SK-N-SH (cell line): ENCODE measurements around the gene METTL4. TPM values are rescaled to one million over a fixed set of nuclear protein-coding genes. Genes with fewer than 3 reads are reported as not detected.

Source experiments
- CTCF ChIA-PET: fragments of 300-600, 350-600 bp; formaldehyde crosslinking; extraction: SDS; loops from one replicate; lab custom pipeline; 2021; lab: Yijun Ruan, JAX
- POLR2A ChIA-PET: fragments of 350-600 bp; sonication (Branson Sonifier 250); formaldehyde crosslinking; extraction: SDS; loops from one replicate; lab custom pipeline; 2020; ENCODE audit warnings: antibody characterized with exemption, inconsistent platforms; lab: Yijun Ruan, JAX
- DNase-seq: peaks from one replicate; pipeline ENCODE4 v3.0.0; 2012
- H2AFZ ChIP-seq: fragments of 200-600 bp; sonication (generic); 2 replicates; pipeline ENCODE4 v1.8.1; 2016; ENCODE audit warnings: antibody characterized with exemption, mild to moderate bottlenecking, low read depth
- H3F3A ChIP-seq: fragments of 200-600 bp; sonication (generic); replicated peaks from 2 replicates; pipeline ENCODE3; 2016; ENCODE audit warnings: antibody characterized with exemption, mild to moderate bottlenecking; ENCODE audit not compliant: insufficient read depth
- H3K27ac ChIP-seq, 2 experiments: fragments of 200-500 bp in 1 of 2; fragments of 200-600 bp in 1 of 2; sonication (Bioruptor generic) in 1 of 2; sonication (generic), shearing (Covaris generic) in 1 of 2; 2 replicates each; pipeline versions ENCODE4 v1.5.1 to v1.6.1; 2014 to 2016; ENCODE audit warnings: low read depth in 2 of 2, inconsistent platforms in 1 of 2, low read length in 1 of 2, mild to moderate bottlenecking in 1 of 2, mixed read lengths in 1 of 2
- H3K27me3 ChIP-seq: fragments of 200-600 bp; sonication (generic), shearing (Covaris generic); 2 replicates; pipeline ENCODE4 v1.6.1; 2016; ENCODE audit warnings: mixed run types; ENCODE audit not compliant: insufficient read depth
- H3K36me3 ChIP-seq, 2 experiments: fragments of 200-500 bp in 1 of 2; fragments of 200-600 bp in 1 of 2; sonication (Bioruptor generic) in 1 of 2; sonication (generic) in 1 of 2; replicated peaks in 1 of 2; 2 replicates each; pipeline versions ENCODE3 to v1.5.1; 2014 to 2016; ENCODE audit warnings: low read length in 1 of 2, mild to moderate bottlenecking in 1 of 2; ENCODE audit not compliant: insufficient read depth in 2 of 2, control insufficient read depth in 1 of 2
- H3K4me1 ChIP-seq, 2 experiments: fragments of 200-500 bp in 1 of 2; fragments of 200-600 bp in 1 of 2; sonication (Bioruptor generic) in 1 of 2; sonication (generic), shearing (Covaris generic) in 1 of 2; 2 replicates each; pipeline versions ENCODE4 v1.5.1 to v1.6.1; 2014 to 2016; ENCODE audit warnings: low read depth in 1 of 2, low read length in 1 of 2, mixed run types in 1 of 2; ENCODE audit not compliant: insufficient read depth in 2 of 2, control insufficient read depth in 1 of 2
- H3K4me2 ChIP-seq: fragments of 200-600 bp; sonication (generic), shearing (Covaris generic); 2 replicates; pipeline ENCODE4 v1.6.1; 2017; ENCODE audit warnings: mixed run types
- H3K4me3 ChIP-seq, 2 experiments: fragments of 200-500 bp in 1 of 2; fragments of 200-600 bp in 1 of 2; sonication (Bioruptor generic) in 1 of 2; sonication (generic), shearing (Covaris generic) in 1 of 2; 2 replicates each; pipeline versions ENCODE4 v1.5.1 to v1.8.1; 2014 to 2016; ENCODE audit warnings: low read depth in 2 of 2, inconsistent platforms in 1 of 2, low read length in 1 of 2, mild to moderate bottlenecking in 1 of 2, mixed read lengths in 1 of 2, moderate library complexity in 1 of 2
- H3K79me2 ChIP-seq: fragments of 200-600 bp; sonication (generic); 2 replicates; pipeline ENCODE4 v1.8.1; 2017; ENCODE audit warnings: mild to moderate bottlenecking; ENCODE audit not compliant: insufficient read depth
- H3K9ac ChIP-seq: fragments of 200-600 bp; sonication (generic); 2 replicates; pipeline ENCODE4 v1.6.1; 2017; ENCODE audit warnings: mixed run types
- H3K9me2 ChIP-seq: fragments of 200-600 bp; sonication (generic); 2 replicates; pipeline ENCODE4 v1.6.1; 2017; ENCODE audit warnings: mixed run types
- H3K9me3 ChIP-seq: fragments of 200-600 bp; sonication (generic); 2 replicates; pipeline ENCODE4 v1.6.1; 2017; ENCODE audit warnings: mixed run types, mild to moderate bottlenecking, moderate library complexity
- H4K20me1 ChIP-seq: fragments of 200-600 bp; sonication (generic); 2 replicates; pipeline ENCODE4 v1.6.1; 2017; ENCODE audit warnings: mild to moderate bottlenecking, mixed run types; ENCODE audit not compliant: insufficient read depth
- ELF1 ChIP-seq: IDR thresholded peaks from 2 replicates; pipeline ENCODE4 v1.4.0; 2012
- EP300 ChIP-seq, 2 experiments: IDR thresholded peaks; 2 replicates each; pipeline versions ENCODE4 v1.4.0 to v1.6.1; 2012; ENCODE audit warnings: borderline replicate concordance in 1 of 2, low read depth in 1 of 2, low read length in 1 of 2
- FOSL2 ChIP-seq: IDR thresholded peaks from 2 replicates; pipeline ENCODE4 v1.4.0; 2012; ENCODE audit warnings: low read depth, mild to moderate bottlenecking, moderate library complexity, borderline replicate concordance
- FOXJ3 ChIP-seq: sonication (generic); formaldehyde crosslinking; IDR thresholded peaks from 2 replicates; pipeline ENCODE4 v1.5.1; 2020; ENCODE audit warnings: mild to moderate bottlenecking, missing genetic modification reagents
- FOXM1 ChIP-seq: IDR thresholded peaks from 2 replicates; pipeline ENCODE4 v1.4.0; 2012; ENCODE audit warnings: low read depth, mild to moderate bottlenecking
- GABPA ChIP-seq: IDR thresholded peaks from 2 replicates; pipeline ENCODE4 v1.4.0; 2012; ENCODE audit warnings: low read depth, mild to moderate bottlenecking
- GATA2 ChIP-seq: sonication (generic); formaldehyde crosslinking; IDR thresholded peaks from 2 replicates; pipeline ENCODE4 v1.5.0; 2020; ENCODE audit warnings: mild to moderate bottlenecking, missing genetic modification reagents
- MEF2A ChIP-seq: IDR thresholded peaks from 2 replicates; pipeline ENCODE4 v1.4.0; 2012; ENCODE audit warnings: low read depth, borderline replicate concordance
- NFIC ChIP-seq: IDR thresholded peaks from 2 replicates; pipeline ENCODE4 v1.4.0; 2012; ENCODE audit warnings: borderline replicate concordance
- POLR2AphosphoS5 ChIP-seq: IDR thresholded peaks from 2 replicates; pipeline ENCODE4 v1.6.1; 2012; ENCODE audit warnings: low read depth, low read length
- RCOR1 ChIP-seq: fragments of 150-350 bp; IDR thresholded peaks from 2 replicates; pipeline ENCODE4 v1.6.1; 2017; ENCODE audit warnings: antibody characterized with exemption, low read length
- RFX5 ChIP-seq: IDR thresholded peaks from 2 replicates; pipeline ENCODE4 v1.6.1; 2012; ENCODE audit warnings: mild to moderate bottlenecking, improper control_type of control experiment, low read length
- RXRA ChIP-seq: IDR thresholded peaks from 2 replicates; pipeline ENCODE4 v1.4.0; 2012; ENCODE audit warnings: low read depth, mild to moderate bottlenecking, borderline replicate concordance
- SIN3A ChIP-seq: IDR thresholded peaks from 2 replicates; pipeline ENCODE4 v1.6.1; 2012; ENCODE audit warnings: low read depth, mild to moderate bottlenecking, low read length, moderate library complexity, borderline replicate concordance
- TAF1 ChIP-seq: IDR thresholded peaks from 2 replicates; pipeline ENCODE4 v1.6.1; 2012; ENCODE audit warnings: low read depth, mild to moderate bottlenecking, low read length, moderate library complexity, borderline replicate concordance
- TCF12 ChIP-seq: IDR thresholded peaks from 2 replicates; pipeline ENCODE4 v1.4.0; 2012
- YY1 ChIP-seq: IDR thresholded peaks from 2 replicates; pipeline ENCODE4 v1.4.0; 2012; ENCODE audit warnings: low read depth, mild to moderate bottlenecking
- WGBS: methylation state at CpG from one replicate; pipeline ENCODE4 v1.1.6; 2017; ENCODE audit warnings: low lambda C conversion rate; 5-methylcytosine and 5-hydroxymethylcytosine counted together
- polyA plus RNA-seq, 3 experiments: library from polyadenylated mRNA; depleted of rRNA; stranded (reverse); fragments of >200 nt; gene quantifications; 2 replicates each; pipeline ENCODE4 v1.2.3, GENCODE V29; 2012
- TF ChIP-seq, protein P1 (sequence below): fragments of 200-600 bp; sonication (generic); IDR thresholded peaks from 2 replicates; pipeline ENCODE4 v1.6.1; 2017; ENCODE audit warnings: antibody characterized with exemption, mild to moderate bottlenecking, moderate library complexity
- TF ChIP-seq, protein P2 (sequence below): fragments of 150-350 bp; IDR thresholded peaks from 2 replicates; pipeline ENCODE4 v1.6.1; 2016; ENCODE audit warnings: mild to moderate bottlenecking, low read depth, low read length
- TF ChIP-seq, protein P3 (sequence below): IDR thresholded peaks from 2 replicates; pipeline ENCODE4 v1.4.0; 2012; ENCODE audit warnings: low read depth, borderline replicate concordance
- TF ChIP-seq, protein P4 (sequence below): fragments of 150-350 bp; IDR thresholded peaks from 2 replicates; pipeline ENCODE4 v1.6.1; 2017; ENCODE audit warnings: antibody characterized with exemption, low read length, low read depth, borderline replicate concordance

The METTL4 gene
- polyA plus RNA-seq, 1 of the 3 experiments (the other 2 are of a cell fraction): 2.9 TPM

DNA sequence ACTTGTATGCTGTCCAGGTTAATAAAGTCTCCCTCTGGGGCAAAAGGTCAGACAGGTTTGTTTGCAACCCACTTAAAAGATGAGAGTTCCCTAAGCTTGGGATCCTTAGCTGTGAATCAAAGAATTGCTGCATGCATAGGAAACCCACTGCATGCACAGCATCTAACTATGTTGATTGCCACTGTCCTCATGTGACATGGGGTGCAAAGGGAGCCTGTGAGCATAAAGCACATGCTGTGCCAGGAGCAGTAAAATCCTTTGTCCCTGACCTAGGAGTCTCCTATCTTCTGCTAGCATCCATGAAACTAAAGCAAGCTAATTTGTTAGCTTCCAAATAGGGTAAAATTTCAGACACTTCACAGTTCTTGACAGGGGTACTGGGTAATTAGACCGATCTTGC lies 13.8 kb downstream of the METTL4 start:
- H3K36me3 ChIP-seq: peaks cover 8 to 17% of the 10 kb centered on the region in 2 experiments
- no peak overlapping the region for H3K4me2 ChIP-seq
- H3K9me2 ChIP-seq: no peaks in the 10 kb centered on the region; the same call in 1 of the 2 replicates
- H3F3A ChIP-seq: no peaks in the 10 kb centered on the region
- H3K9ac ChIP-seq: no peak overlapping the region
- H3K4me3 ChIP-seq: no peak overlapping the region
- H4K20me1 ChIP-seq: no peaks in the 10 kb centered on the region
- no peak for TF ChIP-seq GATA2 (CRISPR knock-in tag)
- TF ChIP-seq, protein P1, sequence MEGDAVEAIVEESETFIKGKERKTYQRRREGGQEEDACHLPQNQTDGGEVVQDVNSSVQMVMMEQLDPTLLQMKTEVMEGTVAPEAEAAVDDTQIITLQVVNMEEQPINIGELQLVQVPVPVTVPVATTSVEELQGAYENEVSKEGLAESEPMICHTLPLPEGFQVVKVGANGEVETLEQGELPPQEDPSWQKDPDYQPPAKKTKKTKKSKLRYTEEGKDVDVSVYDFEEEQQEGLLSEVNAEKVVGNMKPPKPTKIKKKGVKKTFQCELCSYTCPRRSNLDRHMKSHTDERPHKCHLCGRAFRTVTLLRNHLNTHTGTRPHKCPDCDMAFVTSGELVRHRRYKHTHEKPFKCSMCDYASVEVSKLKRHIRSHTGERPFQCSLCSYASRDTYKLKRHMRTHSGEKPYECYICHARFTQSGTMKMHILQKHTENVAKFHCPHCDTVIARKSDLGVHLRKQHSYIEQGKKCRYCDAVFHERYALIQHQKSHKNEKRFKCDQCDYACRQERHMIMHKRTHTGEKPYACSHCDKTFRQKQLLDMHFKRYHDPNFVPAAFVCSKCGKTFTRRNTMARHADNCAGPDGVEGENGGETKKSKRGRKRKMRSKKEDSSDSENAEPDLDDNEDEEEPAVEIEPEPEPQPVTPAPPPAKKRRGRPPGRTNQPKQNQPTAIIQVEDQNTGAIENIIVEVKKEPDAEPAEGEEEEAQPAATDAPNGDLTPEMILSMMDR: no peak
- TF ChIP-seq EP300 (IDR thresholded peaks at IDR 0.05; ENCODE audit: borderline replicate concordance in 1 of 2, low read depth in 1 of 2, low read length in 1 of 2): no peak
- TF ChIP-seq POLR2AphosphoS5: no peak
- TF ChIP-seq YY1: no peak
- TF ChIP-seq, protein P2, sequence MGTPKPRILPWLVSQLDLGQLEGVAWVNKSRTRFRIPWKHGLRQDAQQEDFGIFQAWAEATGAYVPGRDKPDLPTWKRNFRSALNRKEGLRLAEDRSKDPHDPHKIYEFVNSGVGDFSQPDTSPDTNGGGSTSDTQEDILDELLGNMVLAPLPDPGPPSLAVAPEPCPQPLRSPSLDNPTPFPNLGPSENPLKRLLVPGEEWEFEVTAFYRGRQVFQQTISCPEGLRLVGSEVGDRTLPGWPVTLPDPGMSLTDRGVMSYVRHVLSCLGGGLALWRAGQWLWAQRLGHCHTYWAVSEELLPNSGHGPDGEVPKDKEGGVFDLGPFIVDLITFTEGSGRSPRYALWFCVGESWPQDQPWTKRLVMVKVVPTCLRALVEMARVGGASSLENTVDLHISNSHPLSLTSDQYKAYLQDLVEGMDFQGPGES: no peak
- TF ChIP-seq, protein P3, sequence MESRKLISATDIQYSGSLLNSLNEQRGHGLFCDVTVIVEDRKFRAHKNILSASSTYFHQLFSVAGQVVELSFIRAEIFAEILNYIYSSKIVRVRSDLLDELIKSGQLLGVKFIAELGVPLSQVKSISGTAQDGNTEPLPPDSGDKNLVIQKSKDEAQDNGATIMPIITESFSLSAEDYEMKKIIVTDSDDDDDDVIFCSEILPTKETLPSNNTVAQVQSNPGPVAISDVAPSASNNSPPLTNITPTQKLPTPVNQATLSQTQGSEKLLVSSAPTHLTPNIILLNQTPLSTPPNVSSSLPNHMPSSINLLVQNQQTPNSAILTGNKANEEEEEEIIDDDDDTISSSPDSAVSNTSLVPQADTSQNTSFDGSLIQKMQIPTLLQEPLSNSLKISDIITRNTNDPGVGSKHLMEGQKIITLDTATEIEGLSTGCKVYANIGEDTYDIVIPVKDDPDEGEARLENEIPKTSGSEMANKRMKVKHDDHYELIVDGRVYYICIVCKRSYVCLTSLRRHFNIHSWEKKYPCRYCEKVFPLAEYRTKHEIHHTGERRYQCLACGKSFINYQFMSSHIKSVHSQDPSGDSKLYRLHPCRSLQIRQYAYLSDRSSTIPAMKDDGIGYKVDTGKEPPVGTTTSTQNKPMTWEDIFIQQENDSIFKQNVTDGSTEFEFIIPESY: no peak
- no peak for TF ChIP-seq RCOR1
- ChIA-PET POLR2A (no interaction called here), CTCF (interaction anchor here (1.4 to 3.8 kb wide), 2 partner anchors 9 to 15 kb away, joined by 6 to 24 read pairs; no protein-coding TSS in a partner anchor)
- no peaks in the 10 kb centered on the region for H3K9me3 ChIP-seq
- no peaks in the 10 kb centered on the region; the same call in 1 of the 2 replicates for H3K79me2 ChIP-seq
- H3K4me1 ChIP-seq: no peaks in the 10 kb centered on the region
- no peak for DNase-seq
- no peak overlapping the region for H3K27ac ChIP-seq
- no peaks in the 10 kb centered on the region for H3K27me3 ChIP-seq
- WGBS: 93% methylated on average over 1 of the region's 1 CpG
- no peak overlapping the region for H2AFZ ChIP-seq

DNA sequence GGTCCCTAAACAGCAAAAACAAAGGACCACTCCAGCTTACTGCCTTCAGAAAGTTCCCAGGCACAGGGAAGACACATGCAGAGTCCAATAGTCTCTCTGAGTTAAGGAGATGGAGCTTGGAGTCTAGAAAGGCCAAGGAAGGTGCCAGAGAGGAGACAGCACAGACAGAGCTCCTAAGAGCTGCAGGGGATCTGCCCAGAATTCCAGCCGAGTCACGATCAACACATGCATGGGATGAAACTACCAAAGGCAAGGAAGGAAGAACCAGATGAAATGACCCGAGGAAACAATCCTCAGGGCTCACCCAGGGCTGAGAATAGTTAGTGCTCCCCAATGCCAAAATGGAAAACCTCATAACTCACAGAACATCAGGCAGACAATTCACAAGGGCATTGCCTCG lies 15.4 kb downstream of the METTL4 start:
- Histone ChIP-seq H3F3A (no peaks in the 10 kb centered on the region), H2AFZ (no peak overlapping the region), H3K9me3 (no peaks in the 10 kb centered on the region), H3K27ac (no peak overlapping the region), H3K27me3 (no peaks in the 10 kb centered on the region), H3K79me2 (no peaks in the 10 kb centered on the region; the same call in 1 of the 2 replicates), H3K4me3 (no peak overlapping the region), H3K4me1 (no peaks in the 10 kb centered on the region), H4K20me1 (no peaks in the 10 kb centered on the region), H3K9me2 (no peaks in the 10 kb centered on the region; the same call in 1 of the 2 replicates), H3K36me3 (peaks cover 4 to 10% of the 10 kb centered on the region in 2 experiments), H3K9ac (no peak overlapping the region), H3K4me2 (no peak overlapping the region)
- DNase-seq: no peak
- 88% methylated on average over 4 of the region's 4 CpGs for WGBS
- CTCF ChIA-PET: interaction anchor here (1.3 to 3.8 kb wide), 2 partner anchors 8 to 14 kb away, joined by 4 to 24 read pairs; no protein-coding TSS in a partner anchor
- POLR2A ChIA-PET: no interaction called here
- TF ChIP-seq ELF1 (no peak), MEF2A (no peak), TAF1 (no peak), NFIC (no peak), RXRA (no peak), RFX5 (no peak), FOXM1 (no peak), FOSL2 (no peak), GABPA (no peak), YY1 (no peak), FOXJ3 (CRISPR knock-in tag) (no peak), TCF12 (no peak), POLR2AphosphoS5 (no peak), EP300 (IDR thresholded peaks at IDR 0.05; ENCODE audit: borderline replicate concordance in 1 of 2, low read depth in 1 of 2, low read length in 1 of 2) (no peak), SIN3A (no peak)
- TF ChIP-seq, protein P2: no peak
- TF ChIP-seq, protein P4, sequence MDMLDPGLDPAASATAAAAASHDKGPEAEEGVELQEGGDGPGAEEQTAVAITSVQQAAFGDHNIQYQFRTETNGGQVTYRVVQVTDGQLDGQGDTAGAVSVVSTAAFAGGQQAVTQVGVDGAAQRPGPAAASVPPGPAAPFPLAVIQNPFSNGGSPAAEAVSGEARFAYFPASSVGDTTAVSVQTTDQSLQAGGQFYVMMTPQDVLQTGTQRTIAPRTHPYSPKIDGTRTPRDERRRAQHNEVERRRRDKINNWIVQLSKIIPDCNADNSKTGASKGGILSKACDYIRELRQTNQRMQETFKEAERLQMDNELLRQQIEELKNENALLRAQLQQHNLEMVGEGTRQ: no peak
